AG04450 (cell line): ENCODE data around the gene ARHGAP20. TPM values are rescaled to one million over a fixed set of nuclear protein-coding genes. Genes with fewer than 3 reads are reported as not detected.
"Not testable (repeated sequence)": the region's sequence is repeated elsewhere in the genome, so short reads cannot be mapped to it uniquely, and the experiment has no call there.

Experiments
- CTCF ChIA-PET: fragments of 300-600, 350-600 bp; formaldehyde crosslinking; extraction: SDS; loops from one replicate; lab custom pipeline; 2022; ENCODE audit warnings: antibody characterized with exemption, inconsistent platforms; lab: Charles Lee
- POLR2A ChIA-PET: fragments of 350-600 bp; formaldehyde crosslinking; extraction: SDS; loops from one replicate; lab custom pipeline; 2021; ENCODE audit warnings: antibody characterized with exemption, inconsistent platforms; lab: Yijun Ruan, JAX
- DNase-seq: peaks from one replicate; pipeline ENCODE4 v3.0.0-alpha.2; 2011; ENCODE audit warnings: low read depth, low spot score
- H3K27ac ChIP-seq: one replicate; pipeline ENCODE4 v1.5.1; 2012; ENCODE audit warnings: low read depth, low read length, control low read depth
- H3K27me3 ChIP-seq: one replicate; pipeline ENCODE4 v1.6.0; 2012; ENCODE audit warnings: low read length; ENCODE audit not compliant: control insufficient read depth, insufficient read depth
- H3K4me3 ChIP-seq: 2 replicates; pipeline ENCODE4 v1.5.1; 2011; ENCODE audit warnings: mild to moderate bottlenecking, low read depth, low read length, control low read depth
- H3K9me3 ChIP-seq: 2 replicates; pipeline ENCODE4 v1.5.1; 2012; ENCODE audit warnings: low read length; ENCODE audit not compliant: control insufficient read depth, insufficient read depth
- polyA plus RNA-seq: library from polyadenylated mRNA; depleted of rRNA; stranded (reverse); fragments of >200 nt; gene quantifications from 2 replicates; pipeline ENCODE4 v1.2.3, GENCODE V29; 2011
- TF ChIP-seq, protein P1 (sequence below): IDR thresholded peaks from 2 replicates; pipeline ENCODE4 v1.5.1; 2011; ENCODE audit warnings: low read depth, low read length, control low read depth, inconsistent platforms

ARHGAP20 gene
- polyA plus RNA-seq, 1 experiment: 4.0 TPM

DNA sequence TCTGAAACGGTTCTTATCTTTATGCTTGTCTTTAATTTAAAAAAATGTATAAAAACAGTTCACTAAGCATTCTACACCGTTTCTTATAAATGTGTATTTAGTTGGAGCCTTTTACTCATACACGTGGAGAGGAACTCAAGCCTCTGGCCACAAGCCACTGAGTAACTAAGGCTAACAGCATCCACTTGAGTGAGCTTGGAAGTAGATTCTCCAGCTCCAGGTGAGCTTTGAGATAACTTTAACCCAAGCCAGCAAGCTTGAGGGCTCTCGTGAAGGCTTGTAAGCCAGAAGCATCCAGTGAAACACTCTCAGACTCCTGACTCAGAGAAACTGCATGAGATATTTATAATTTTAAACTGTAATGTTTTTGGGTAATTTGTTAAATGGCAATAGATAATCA is 82.6 kb downstream of the ARHGAP20 start:
- no peak for DNase-seq
- no peak overlapping the region for H3K27ac ChIP-seq
- H3K27me3 ChIP-seq: no peaks in the 10 kb centered on the region
- ChIA-PET CTCF (no interaction called here), POLR2A (no interaction called here)
- H3K9me3 ChIP-seq: no peaks in the 10 kb centered on the region
- TF ChIP-seq, protein P1, sequence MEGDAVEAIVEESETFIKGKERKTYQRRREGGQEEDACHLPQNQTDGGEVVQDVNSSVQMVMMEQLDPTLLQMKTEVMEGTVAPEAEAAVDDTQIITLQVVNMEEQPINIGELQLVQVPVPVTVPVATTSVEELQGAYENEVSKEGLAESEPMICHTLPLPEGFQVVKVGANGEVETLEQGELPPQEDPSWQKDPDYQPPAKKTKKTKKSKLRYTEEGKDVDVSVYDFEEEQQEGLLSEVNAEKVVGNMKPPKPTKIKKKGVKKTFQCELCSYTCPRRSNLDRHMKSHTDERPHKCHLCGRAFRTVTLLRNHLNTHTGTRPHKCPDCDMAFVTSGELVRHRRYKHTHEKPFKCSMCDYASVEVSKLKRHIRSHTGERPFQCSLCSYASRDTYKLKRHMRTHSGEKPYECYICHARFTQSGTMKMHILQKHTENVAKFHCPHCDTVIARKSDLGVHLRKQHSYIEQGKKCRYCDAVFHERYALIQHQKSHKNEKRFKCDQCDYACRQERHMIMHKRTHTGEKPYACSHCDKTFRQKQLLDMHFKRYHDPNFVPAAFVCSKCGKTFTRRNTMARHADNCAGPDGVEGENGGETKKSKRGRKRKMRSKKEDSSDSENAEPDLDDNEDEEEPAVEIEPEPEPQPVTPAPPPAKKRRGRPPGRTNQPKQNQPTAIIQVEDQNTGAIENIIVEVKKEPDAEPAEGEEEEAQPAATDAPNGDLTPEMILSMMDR: no peak
- no peak overlapping the region for H3K4me3 ChIP-seq

DNA sequence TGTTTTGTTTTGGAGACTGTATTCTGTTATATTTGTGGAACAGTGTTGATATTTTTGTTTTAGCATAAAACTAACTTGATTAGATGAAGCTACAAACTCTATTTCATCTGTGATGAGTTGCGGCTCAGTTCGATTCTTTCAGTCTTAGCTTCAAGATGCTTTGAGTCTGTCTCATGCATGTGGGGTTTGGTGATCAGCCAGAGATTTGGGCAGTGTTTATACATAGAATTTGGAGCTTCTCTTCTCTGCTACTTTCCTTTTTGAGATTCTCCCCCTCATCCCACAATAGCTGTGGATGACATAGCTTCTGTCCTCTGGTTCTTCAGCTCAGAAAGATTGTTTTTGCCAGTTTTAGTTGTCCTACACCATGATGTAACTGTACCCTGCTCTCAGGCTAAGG is 90.4 kb downstream of the ARHGAP20 start:
- no peaks in the 10 kb centered on the region for H3K27me3 ChIP-seq
- CTCF ChIA-PET: interaction anchor here (0.6 kb wide), 1 partner anchor 523 kb away, joined by 3 read pairs; no protein-coding TSS in a partner anchor
- POLR2A ChIA-PET: no interaction called here
- no peaks in the 10 kb centered on the region for H3K9me3 ChIP-seq
- peak; percentile 16 for DNase-seq
- no peak overlapping the region for H3K27ac ChIP-seq
- no peak overlapping the region for H3K4me3 ChIP-seq
- TF ChIP-seq, protein P1: no peak

- POLR2A ChIA-PET, H3K4me3 ChIP-seq, CTCF ChIA-PET, H3K9me3 ChIP-seq, H3K27me3 ChIP-seq, H3K27ac ChIP-seq, DNase-seq: not testable (repeated sequence)
Measured at GRCh38 chr11:110619366-110619765, 92.9 kb downstream of the ARHGAP20 start.

- Histone ChIP-seq H3K4me3 (no peak overlapping the region), H3K27ac (no peak overlapping the region), H3K9me3 (no peaks in the 10 kb centered on the region), H3K27me3 (no peaks in the 10 kb centered on the region)
- TF ChIP-seq, protein P1: no peak
- ChIA-PET CTCF (no interaction called here), POLR2A (no interaction called here)
- no peak for DNase-seq
Measured at GRCh38 chr11:110614031-110614430, 98.2 kb downstream of the ARHGAP20 start.

- H3K9me3 ChIP-seq: no peaks in the 10 kb centered on the region
- ChIA-PET POLR2A (no interaction called here), CTCF (no interaction called here)
- TF ChIP-seq, protein P1: no peak
- no peak overlapping the region for H3K4me3 ChIP-seq
- H3K27ac ChIP-seq: no peak overlapping the region
- no peak for DNase-seq
- H3K27me3 ChIP-seq: no peaks in the 10 kb centered on the region
Measured at GRCh38 chr11:110613197-110613918, 98.9 kb downstream of the ARHGAP20 start.
